Renal pelvis (tissue), 4 donors: Measurements from ENCODE around the gene BMPR2. TPM values are rescaled to one million over a fixed set of nuclear protein-coding genes. Genes with fewer than 3 reads are reported as not detected.
"Not testable (repeated sequence)": the region's sequence is repeated elsewhere in the genome, so short reads cannot be mapped to it uniquely, and the experiment has no call there.

ENCODE experiments used
- DNase-seq: peaks from one replicate; pipeline ENCODE4 v3.0.0-alpha.2; 2013
- polyA plus RNA-seq, 3 donors: library from polyadenylated mRNA; unstranded; fragments of 120-200 nt; gene quantifications; one replicate each; pipeline ENCODE4 v1.2.1, GENCODE V29; 2013; ENCODE audit not compliant: insufficient read length in 3 of 3

The BMPR2 gene
- polyA plus RNA-seq, 3 donors, result 48.8 to 60.8 (median 52.2) TPM

DNA sequence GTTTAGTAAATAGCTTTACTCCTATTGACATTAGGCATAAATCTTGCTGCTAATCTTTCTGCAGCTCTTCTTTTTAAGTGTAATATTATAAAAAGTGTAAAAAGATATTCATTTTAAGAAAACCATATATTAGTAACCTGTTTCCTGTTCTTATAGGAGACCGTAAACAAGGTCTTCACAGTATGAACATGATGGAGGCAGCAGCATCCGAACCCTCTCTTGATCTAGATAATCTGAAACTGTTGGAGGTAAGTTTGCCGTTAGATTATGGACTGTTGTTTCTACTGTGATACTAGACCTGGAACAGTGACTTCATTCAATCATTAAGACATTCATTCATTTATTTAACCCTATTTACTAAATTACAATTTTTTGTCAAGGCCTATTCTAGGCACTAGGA is 138.6 kb downstream of the BMPR2 start:
- no peak for DNase-seq

DNA sequence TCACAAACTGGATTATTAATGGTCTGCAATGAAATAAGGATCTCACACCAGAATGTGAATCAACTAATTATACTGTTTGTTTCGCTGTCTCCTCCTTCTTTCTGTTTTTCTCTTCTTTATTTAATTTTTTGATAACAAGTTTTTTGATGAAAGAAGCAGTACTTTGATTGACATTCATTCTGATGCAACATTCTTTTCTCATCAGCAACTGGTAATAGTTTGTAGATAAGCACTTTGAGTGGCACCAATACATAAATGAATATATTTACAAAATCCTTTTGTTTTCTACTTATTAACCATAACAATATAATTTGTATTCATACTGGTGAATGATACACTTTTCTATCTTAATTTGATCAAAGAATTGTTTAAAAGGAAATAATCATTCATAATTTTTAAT is 143.3 kb downstream of the BMPR2 start:
- DNase-seq, result no peak

- DNase-seq, result no peak
Measured at GRCh38 chr2:202521470-202521869, 145.3 kb downstream of the BMPR2 start.

DNA sequence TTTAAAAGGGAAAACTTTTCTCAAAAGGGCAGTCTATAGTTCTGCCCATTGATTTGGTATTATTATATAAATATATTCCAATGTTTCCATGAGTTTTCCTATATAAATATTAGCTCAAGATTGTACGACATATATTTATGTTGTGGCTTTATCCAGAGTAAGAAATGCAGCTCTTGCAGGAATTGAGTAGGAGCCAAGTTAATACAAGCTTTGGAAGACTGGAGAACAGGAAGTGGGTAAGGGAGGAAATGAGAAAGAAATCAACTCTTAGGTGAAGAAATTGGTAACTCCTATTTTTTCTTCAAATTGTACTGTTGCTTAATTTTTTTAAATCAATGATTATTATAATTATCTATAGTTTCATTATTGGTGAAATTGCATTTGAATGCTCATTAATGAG is 153.3 kb downstream of the BMPR2 start:
- DNase-seq, result no peak

GRCh38 chr2:202530038-202530437 is 153.9 kb downstream of the BMPR2 start:
- DNase-seq, result no peak

DNA sequence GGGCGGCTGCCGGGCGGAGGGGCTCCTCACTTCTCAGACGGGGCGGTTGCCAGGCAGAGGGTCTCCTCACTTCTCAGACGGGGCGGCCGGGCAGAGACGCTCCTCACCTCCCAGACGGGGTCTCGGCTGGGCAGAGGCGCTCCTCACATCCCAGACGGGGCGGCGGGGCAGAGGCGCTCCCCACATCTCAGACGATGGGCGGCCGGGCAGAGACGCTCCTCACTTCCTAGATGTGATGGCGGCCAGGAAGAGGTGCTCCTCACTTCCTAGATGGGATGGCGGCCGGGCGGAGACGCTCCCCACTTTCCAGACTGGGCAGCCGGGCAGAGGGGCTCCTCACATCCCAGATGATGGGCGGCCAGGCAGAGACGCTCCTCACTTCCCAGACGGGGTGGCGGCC is 159.2 kb downstream of the BMPR2 start:
- not testable (repeated sequence) for DNase-seq

GRCh38 chr2:202541137-202541536 is 165.0 kb downstream of the BMPR2 start:
- DNase-seq, result no peak

DNA sequence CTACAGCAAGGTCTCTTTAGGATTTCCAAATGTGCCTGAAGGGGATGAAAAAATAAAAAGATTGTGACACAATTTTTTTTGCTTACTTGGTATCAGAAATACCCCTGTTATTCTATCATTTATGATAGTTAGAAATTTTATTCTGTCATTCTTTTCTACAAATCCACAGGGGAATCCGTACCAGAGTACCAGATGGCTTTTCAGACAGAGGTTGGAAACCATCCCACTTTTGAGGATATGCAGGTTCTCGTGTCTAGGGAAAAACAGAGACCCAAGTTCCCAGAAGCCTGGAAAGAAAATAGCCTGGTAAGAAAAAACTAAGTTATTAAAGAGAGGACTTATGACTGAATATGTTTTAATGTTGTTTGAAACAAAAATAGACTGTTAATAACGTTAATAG is 166.0 kb downstream of the BMPR2 start:
- no peak for DNase-seq

GRCh38 chr2:202545523-202545922 is 169.4 kb downstream of the BMPR2 start:
- no peak for DNase-seq

DNA sequence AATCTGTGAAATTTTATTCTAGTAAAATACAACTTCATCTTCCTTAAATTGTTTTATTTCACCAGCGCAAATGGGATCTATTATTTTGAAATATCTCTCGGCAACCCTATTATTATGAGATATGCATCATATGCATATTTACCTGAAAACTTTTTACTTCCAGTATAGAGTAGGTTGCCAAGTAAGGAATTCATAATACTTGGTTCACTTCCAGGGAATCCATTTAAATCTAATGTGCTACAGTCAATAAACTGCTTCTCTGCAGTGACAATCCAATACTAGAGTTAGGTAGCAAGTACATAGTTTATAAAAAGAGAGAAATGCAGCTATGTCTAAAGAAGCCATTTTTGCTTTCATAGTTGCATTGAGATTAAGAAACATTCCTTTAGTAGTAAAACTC is 169.8 kb downstream of the BMPR2 start:
- no peak for DNase-seq

GRCh38 chr2:202546499-202547141 is 170.5 kb downstream of the BMPR2 start:
- not testable (repeated sequence) for DNase-seq

GRCh38 chr2:202548240-202548639 is 172.1 kb downstream of the BMPR2 start:
- DNase-seq, result no peak

DNA sequence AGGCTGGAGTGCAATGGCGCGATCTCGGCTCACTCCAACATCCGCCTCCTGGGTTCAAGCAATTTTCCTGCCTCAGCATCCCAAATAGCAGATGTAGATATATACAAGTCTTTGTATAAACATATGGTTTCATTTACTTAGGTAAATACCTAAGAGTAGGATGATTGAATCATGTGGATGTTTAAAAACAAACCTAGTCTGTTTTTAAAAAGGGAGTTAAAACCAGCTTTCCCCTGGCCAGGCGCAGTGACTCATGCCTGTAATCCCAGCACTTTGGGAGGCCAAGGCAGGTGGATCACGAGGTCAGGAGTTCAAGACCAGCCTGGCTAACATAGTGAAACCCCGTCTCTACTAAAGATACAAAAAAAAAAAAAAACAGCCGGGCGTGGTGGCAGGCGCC is 174.9 kb downstream of the BMPR2 start:
- not testable (repeated sequence) for DNase-seq

- DNase-seq, result no peak
Measured at GRCh38 chr2:202555356-202555755, 179.2 kb downstream of the BMPR2 start.

DNA sequence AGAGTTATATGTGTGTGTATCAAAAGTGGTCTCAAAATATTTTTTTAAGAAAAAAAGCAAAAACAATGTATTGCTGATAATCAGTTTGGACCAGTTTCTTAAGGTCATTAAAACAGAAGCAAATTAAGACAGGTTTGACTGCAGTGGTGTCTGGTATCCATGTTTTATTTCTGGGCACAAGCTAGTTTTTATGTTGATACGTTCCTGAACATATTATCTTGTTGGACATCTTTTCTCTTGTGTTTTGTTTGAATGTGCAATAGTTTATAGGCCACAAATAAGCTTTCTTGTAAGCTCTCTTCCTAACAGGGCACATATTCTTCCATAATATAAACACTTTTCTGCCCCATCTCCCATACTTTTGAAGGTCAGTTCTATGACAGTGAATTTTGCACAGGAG is 184.1 kb downstream of the BMPR2 start:
- no peak for DNase-seq

DNA sequence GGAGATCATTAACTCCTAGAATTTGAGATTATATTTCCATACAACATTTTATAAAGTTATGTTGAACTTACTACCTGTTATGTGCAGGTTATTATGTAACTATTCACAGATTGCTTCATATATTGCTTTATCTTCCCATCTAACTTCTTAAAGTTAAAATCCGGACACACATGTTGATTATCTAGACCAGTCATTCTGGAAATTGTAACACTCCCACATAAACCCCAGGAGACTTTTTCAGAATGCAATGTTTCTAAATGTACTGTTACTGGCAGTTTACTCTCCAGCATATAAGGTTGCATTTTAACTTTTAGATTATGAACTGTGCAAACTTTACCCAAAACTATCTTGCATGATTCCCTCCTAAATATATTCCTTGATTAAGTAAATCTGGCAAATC is 188.1 kb downstream of the BMPR2 start:
- no peak for DNase-seq

DNA sequence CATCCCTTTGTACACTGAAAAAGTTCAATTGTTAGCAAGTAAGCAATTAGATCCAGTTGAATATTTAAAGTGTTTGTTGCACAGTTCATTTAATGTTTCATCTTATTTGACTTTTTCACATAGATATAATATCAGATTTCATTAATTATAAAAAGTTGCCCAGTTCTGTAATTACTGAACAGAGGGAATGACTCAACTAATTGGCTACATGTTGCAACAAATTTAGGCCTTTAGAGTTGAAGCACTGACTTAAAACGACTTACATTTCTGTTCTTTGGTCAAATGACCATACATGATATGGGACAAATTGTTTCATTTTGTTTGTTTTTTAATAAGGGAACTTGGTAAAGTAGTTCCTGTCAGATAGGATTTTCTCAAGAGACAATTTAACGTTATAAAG is 190.2 kb downstream of the BMPR2 start:
- DNase-seq, result no peak

DNA sequence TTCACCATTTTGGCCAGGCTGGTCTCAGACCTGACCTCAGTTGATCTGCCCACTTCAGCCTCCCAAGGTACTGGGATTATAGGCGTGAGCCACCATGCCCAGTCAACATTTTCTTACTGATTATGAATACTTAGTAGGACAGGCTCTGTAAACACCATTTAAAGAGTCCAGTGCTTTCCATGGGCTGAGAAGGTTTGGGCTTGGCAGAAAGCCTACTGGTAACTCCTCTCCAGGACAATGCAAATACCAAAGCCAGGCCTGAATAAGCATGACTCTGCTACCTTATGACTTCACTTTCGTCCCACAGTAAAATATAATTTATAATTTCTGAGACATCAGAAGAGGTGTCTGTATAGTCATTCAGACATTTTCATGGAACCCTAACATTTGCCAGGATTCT is 198.4 kb downstream of the BMPR2 start:
- no peak for DNase-seq

DNA sequence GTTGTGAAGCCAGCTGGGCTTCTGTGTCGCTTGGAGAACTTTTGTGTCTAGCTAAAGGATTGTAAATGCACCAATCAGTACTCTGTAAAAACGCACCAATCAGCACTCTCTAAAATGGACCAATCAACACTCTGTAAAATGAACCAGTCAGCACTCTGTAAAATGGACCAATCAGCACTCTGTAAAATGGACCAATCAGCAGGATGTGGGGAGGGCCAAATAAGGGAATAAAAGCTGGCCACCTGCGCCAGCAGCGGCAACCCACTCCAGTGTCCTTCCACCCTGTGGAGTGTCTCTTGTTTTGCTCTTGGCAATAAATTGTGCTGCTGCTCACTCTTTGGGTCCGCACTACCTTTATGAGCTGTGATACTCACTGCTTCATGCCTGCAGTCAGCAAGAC is 199.1 kb downstream of the BMPR2 start:
- not testable (repeated sequence) for DNase-seq

DNA sequence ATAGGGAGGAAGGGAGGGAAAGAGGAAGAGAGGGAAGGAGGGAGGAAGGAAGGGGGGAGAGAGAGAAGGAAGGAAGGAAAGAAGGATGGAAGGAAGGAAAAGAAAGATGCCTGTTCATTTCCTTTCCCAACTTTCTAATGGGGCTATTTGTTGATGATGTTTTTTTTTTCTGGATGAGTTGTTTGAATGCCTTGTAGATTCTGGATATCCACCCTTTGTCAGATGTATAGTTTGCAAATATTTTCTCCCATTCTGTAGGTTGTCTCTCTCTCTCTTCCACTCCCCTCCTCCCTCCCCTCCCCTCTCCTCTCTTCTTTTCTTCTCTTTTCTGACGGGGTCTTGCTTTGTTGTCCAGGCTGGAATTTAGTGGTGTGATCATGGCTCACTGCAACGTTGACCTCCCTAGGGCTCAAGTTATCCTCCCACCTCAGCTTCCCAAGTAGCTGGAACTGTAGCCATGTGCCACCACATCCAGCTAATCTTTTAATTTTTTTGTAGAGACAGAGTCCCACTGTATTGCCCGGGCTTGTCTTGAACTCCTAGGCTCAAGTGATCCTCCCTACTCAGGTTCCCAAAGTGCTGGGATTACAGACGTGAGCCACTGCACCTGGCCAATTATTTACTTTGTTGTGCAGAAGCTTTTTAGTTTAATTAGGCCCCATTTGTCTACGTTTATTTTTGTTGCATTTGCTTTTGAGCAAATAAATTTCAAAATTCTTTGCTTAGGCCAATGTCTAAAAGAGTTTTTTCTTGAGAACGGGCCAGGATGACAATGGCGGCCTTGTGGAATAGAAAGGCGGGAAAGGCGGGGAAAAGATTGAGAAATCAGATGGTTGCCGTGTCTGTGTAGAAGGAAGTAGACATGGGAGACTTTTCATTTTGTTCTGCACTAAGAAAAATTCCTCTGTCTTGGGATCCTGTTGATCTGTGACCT is 201.4 kb downstream of the BMPR2 start:
- no peak for DNase-seq

DNA sequence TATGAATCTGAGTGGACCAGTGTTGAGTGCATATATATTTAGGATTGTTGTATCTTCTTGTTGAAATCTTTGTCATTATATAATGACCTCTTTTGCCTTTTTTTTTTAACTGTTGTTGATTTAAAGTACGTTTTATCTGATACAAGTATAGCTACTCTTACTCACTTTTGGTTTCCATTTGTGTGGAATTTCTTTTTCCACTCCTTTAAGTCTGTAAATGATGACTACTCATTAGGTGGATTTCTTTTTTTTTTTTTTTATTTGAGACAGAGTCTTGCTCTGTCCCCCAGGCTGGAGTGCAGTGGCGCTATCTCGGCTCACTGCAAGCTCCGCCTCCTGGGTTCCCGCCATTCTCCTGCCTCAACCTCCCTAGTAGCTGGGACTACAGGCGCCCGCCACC is 206.7 kb downstream of the BMPR2 start:
- not testable (repeated sequence) for DNase-seq

DNA sequence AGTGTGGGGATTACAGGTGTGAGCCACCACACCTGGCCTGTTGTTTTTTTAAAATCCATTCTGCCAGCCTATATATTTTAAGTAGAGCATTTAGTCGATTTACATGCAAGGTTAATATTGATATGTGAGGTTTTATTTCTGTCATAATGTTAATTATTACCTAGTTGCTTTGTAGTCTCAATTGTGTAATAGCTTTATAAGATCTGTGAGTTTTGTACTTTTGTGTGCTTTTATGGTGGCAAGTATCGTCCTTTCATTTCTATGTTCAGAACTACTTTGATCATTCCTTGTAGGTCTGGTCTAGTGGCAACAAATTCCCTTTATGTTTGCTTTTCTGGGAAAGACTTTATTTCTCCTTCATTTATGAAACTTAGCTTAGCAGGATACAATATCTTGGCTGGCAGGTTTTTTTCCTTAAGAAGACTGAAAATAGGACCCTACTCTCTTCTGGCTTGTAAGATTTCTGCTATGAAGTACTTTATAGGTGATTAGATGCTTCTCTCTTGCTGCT is 207.6 kb downstream of the BMPR2 start:
- no peak for DNase-seq
